Mesendoderm (in vitro differentiated cells): ENCODE results near the gene WDR47.

Experiments
- DNase-seq: peaks from one replicate; pipeline ENCODE4 v3.0.0; 2013
- H2AK5ac ChIP-seq: 2 replicates; pipeline ENCODE4 v1.6.1; 2013; ENCODE audit warnings: low read length, inconsistent platforms
- H2BK120ac ChIP-seq: 2 replicates; pipeline ENCODE4 v1.6.1; 2013; ENCODE audit warnings: low read depth, mild to moderate bottlenecking, low read length, moderate library complexity, mixed read lengths
- H2BK15ac ChIP-seq: replicated peaks from 2 replicates; pipeline ENCODE4 v1.6.1; 2013; ENCODE audit warnings: low read depth, mild to moderate bottlenecking, moderate library complexity
- H2BK5ac ChIP-seq: 2 replicates; pipeline ENCODE4 v1.6.1; 2013; ENCODE audit warnings: low read length, inconsistent platforms
- H3K18ac ChIP-seq: 2 replicates; pipeline ENCODE4 v1.6.1; 2013; ENCODE audit warnings: mild to moderate bottlenecking, low read length, mixed read lengths
- H3K23ac ChIP-seq: one replicate; pipeline ENCODE4 v1.6.1; 2013; ENCODE audit warnings: low read length
- H3K27ac ChIP-seq: 2 replicates; pipeline ENCODE4 v1.5.1; 2013; ENCODE audit warnings: low read depth, mild to moderate bottlenecking, inconsistent platforms, low read length, moderate library complexity
- H3K27me3 ChIP-seq: 2 replicates; pipeline ENCODE4 v1.6.1; 2013; ENCODE audit warnings: low read length, control low read depth, mild to moderate bottlenecking, inconsistent platforms; ENCODE audit not compliant: insufficient read depth, poor library complexity
- H3K36me3 ChIP-seq: 2 replicates; pipeline ENCODE4 v1.6.1; 2013; ENCODE audit warnings: low read length, inconsistent platforms; ENCODE audit not compliant: control insufficient read depth, insufficient read depth
- H3K4ac ChIP-seq: one replicate; pipeline ENCODE4 v1.6.1; 2013; ENCODE audit warnings: low read depth, mild to moderate bottlenecking, low read length, moderate library complexity
- H3K4me1 ChIP-seq: 2 replicates; pipeline ENCODE4 v1.6.1; 2013; ENCODE audit warnings: low read depth, low read length, inconsistent platforms; ENCODE audit not compliant: control insufficient read depth
- H3K4me2 ChIP-seq: 2 replicates; pipeline ENCODE4 v1.6.1; 2013; ENCODE audit warnings: low read length
- H3K4me3 ChIP-seq: 2 replicates; pipeline ENCODE4 v1.5.1; 2013; ENCODE audit warnings: mild to moderate bottlenecking, low read length
- H3K56ac ChIP-seq: one replicate; pipeline ENCODE4 v1.6.1; 2013; ENCODE audit warnings: low read length
- H3K79me1 ChIP-seq: 2 replicates; pipeline ENCODE4 v1.6.1; 2013; ENCODE audit warnings: low read length, inconsistent platforms
- H3K79me2 ChIP-seq: 2 replicates; pipeline ENCODE4 v1.6.1; 2013; ENCODE audit warnings: mild to moderate bottlenecking, low read length; ENCODE audit not compliant: control insufficient read depth, insufficient read depth
- H3K9ac ChIP-seq: 2 replicates; pipeline ENCODE4 v1.6.1; 2013; ENCODE audit warnings: low read length, inconsistent platforms
- H4K5ac ChIP-seq: one replicate; pipeline ENCODE4 v1.6.1; 2013; ENCODE audit warnings: low read length
- H4K8ac ChIP-seq: one replicate; pipeline ENCODE4 v1.6.1; 2013; ENCODE audit warnings: low read depth, mild to moderate bottlenecking, control low read depth, low read length, moderate library complexity
- WGBS: extraction: QIAGEN DNeasy Blood & Tissue Kit; methylation state at CpG from one replicate; pipeline ENCODE4 v1.1.7; 2013; ENCODE audit warnings: low lambda C conversion rate, missing lambda C conversion rate; ENCODE audit not compliant: insufficient coverage; ENCODE audit errors: extremely low coverage; 5-methylcytosine and 5-hydroxymethylcytosine counted together

WDR47 gene

DNA sequence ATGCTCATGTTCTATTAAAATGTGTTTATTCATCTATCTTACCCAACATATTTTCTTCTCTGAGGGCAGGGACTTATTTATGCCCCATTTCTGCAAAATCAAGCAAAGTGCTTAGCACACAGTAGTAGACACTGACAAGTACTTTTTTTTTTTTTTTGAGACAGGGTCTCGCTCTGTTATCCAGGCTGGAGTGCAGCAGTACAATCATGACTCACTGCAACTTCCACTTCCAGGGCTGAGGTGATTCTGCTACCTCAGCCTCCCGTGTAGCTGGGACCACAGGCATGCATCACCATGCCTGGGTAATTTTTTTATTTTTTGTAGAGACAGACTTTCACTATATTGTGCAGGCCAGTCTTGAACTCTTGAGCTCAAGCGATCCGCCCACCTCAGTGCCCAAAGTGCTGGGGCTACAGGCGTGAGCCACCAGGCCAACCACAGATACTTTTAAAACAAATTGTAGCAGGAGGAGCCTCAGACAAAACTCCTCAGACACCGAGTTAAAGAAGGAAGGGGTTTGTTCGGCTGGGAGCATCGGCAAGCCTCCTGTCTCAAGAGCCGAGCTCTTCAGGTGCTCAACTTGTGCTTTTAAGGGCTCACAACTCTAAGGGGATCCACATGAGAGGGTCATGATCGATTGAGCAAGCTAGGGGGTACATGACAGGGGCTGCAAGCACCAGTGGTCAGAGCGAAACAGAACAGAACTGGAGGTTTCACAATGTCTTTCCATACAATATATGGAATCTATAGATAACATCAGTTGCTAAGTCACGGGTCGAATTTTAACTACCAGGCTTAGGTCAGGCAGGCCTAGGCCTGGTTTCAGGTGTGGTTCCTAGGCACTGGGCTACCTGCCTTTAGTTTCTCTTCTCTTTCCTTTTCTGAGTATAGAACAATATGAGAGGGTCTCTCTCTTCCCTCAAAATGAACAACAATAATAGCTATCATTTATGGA, 42.9 kb upstream of the WDR47 start:
- no CpG with 5 or more reads among the region's 13 CpGs for WGBS
- H3K27ac ChIP-seq, result no peak overlapping the region
- H4K8ac ChIP-seq, result peak overlapping the region; percentile 28

DNA sequence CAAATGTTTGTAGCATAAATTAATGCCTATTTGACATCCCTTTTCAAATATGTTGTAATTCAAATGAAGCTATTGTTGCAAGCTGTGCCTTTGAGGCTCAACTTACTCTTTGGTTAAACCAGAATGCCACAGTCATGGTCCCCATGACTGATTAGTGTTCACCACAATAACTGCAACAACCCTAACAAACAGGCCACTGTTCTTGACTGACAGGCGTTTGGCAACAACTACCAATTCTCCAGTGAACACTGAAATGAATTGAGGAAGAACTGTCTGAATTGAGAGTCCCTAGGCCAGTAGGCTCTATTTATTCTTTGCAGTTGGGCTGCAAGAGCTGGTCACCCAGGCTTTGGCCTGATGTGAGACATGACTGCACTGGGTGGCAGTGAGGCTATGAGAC, 42.0 kb upstream of the WDR47 start:
- no peak overlapping the region for H3K27ac ChIP-seq
- H3K4me3 ChIP-seq, result no peak overlapping the region
- H2BK5ac ChIP-seq, result no peak overlapping the region
- no peak overlapping the region for H2BK120ac ChIP-seq
- no peak overlapping the region for H2AK5ac ChIP-seq
- H3K18ac ChIP-seq, result no peak overlapping the region
- no peak overlapping the region for H4K8ac ChIP-seq
- DNase-seq, result no peak
- no peak overlapping the region for H3K9ac ChIP-seq
- no peaks in the 10 kb centered on the region for H3K79me2 ChIP-seq
- no peaks in the 10 kb centered on the region for H3K36me3 ChIP-seq
- H2BK15ac ChIP-seq, result no peak overlapping the region
- no peak overlapping the region for H3K4ac ChIP-seq
- H4K5ac ChIP-seq, result no peak overlapping the region
- no peak overlapping the region for H3K4me2 ChIP-seq
- no CpG with 5 or more reads among the region's 1 CpG for WGBS
- no peaks in the 10 kb centered on the region for H3K27me3 ChIP-seq
- H3K4me1 ChIP-seq, result no peaks in the 10 kb centered on the region
- H3K56ac ChIP-seq, result no peak overlapping the region
- no peaks in the 10 kb centered on the region for H3K79me1 ChIP-seq
- H3K23ac ChIP-seq, result no peak overlapping the region

More for the DNA sequence above, 42.9 kb upstream of the WDR47 start:
- H3K56ac ChIP-seq, result no peak overlapping the region
- DNase-seq, result no peak
- no peaks in the 10 kb centered on the region for H3K79me1 ChIP-seq
- no peak overlapping the region for H3K18ac ChIP-seq
- no peaks in the 10 kb centered on the region for H3K27me3 ChIP-seq
- H3K4me3 ChIP-seq, result no peak overlapping the region
- no peak overlapping the region for H2AK5ac ChIP-seq
- no peak overlapping the region for H4K5ac ChIP-seq
- H3K9ac ChIP-seq, result no peak overlapping the region
- H2BK15ac ChIP-seq, result no peak overlapping the region
- no peaks in the 10 kb centered on the region for H3K36me3 ChIP-seq
- no peak overlapping the region for H2BK5ac ChIP-seq
- H3K23ac ChIP-seq, result no peak overlapping the region
- no peak overlapping the region for H3K4me2 ChIP-seq
- no peaks in the 10 kb centered on the region for H3K4me1 ChIP-seq
- H2BK120ac ChIP-seq, result no peak overlapping the region
- H3K79me2 ChIP-seq, result no peaks in the 10 kb centered on the region
- H3K4ac ChIP-seq, result no peak overlapping the region

DNA sequence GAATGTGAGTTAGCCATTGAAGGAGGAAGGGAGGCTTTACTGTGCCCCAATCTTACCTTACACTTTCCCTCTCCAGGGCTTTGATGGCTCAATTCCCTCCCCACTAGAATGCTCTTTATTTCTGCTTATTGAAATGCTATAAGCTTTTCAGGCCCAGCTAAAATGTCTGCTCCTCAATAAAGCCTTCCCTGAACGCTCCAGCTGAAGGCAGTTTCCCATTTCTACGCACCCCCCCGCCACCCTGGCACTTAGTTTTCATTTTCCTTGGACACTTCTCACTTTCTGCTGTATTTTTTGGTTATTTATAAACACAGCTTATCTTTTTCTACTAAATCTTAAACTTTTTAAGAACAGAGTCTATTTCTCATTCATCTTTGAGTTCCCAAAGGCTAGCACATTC, 41.6 kb upstream of the WDR47 start:
- no peak overlapping the region for H3K56ac ChIP-seq
- no peak overlapping the region for H3K18ac ChIP-seq
- DNase-seq, result no peak
- H3K27ac ChIP-seq, result no peak overlapping the region
- H3K9ac ChIP-seq, result no peak overlapping the region
- no peak overlapping the region for H3K4ac ChIP-seq
- no peaks in the 10 kb centered on the region for H3K79me2 ChIP-seq
- no peak overlapping the region for H4K8ac ChIP-seq
- H3K4me3 ChIP-seq, result no peak overlapping the region
- no peak overlapping the region for H2BK120ac ChIP-seq
- no peak overlapping the region for H3K4me2 ChIP-seq
- no peak overlapping the region for H4K5ac ChIP-seq
- no peak overlapping the region for H2BK5ac ChIP-seq
- no peaks in the 10 kb centered on the region for H3K36me3 ChIP-seq
- H2AK5ac ChIP-seq, result no peak overlapping the region
- H3K23ac ChIP-seq, result no peak overlapping the region
- no peaks in the 10 kb centered on the region for H3K4me1 ChIP-seq
- H2BK15ac ChIP-seq, result no peak overlapping the region
- H3K79me1 ChIP-seq, result no peaks in the 10 kb centered on the region
- H3K27me3 ChIP-seq, result no peaks in the 10 kb centered on the region
- no CpG with 5 or more reads among the region's 3 CpGs for WGBS

DNA sequence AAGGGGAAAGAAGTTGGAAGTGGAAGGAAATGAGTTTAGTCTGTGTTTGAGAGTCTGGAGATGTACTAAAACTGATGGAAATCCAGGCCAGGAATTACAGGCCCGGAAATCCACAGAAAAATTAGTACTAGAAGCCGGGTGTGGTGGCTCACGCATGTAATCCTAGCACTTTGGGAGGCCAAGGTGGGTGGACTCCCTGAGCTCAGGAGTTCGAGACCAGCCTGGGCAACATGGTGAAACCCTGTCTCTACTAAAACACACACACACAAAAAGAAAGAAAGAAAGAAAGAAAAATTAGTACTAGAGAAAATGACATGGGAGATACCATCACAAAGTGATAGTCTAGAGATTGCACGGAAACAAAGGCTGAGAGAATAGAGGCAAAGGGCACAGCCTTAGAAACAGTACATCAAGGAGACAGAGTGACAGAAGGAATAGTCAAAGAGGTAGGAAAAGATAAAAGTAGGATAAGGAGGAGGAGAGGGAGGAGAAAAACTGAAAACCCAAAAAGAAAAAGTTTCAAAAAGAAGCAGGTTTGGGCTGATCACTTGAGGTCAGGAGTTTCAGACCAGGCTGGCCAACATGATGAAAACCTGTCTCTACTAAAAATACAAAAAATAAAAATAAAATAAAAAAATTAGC, 38.7 kb upstream of the WDR47 start:
- Histone ChIP-seq H3K4ac (no peak overlapping the region), H2BK5ac (no peak overlapping the region), H3K79me2 (peaks cover 2% of the 10 kb centered on the region), H2AK5ac (no peak overlapping the region), H4K8ac (no peak overlapping the region), H3K56ac (no peak overlapping the region), H3K18ac (no peak overlapping the region), H3K9ac (no peak overlapping the region), H3K23ac (no peak overlapping the region), H4K5ac (no peak overlapping the region), H2BK120ac (no peak overlapping the region), H3K27me3 (no peaks in the 10 kb centered on the region), H3K4me2 (no peak overlapping the region), H3K4me1 (no peaks in the 10 kb centered on the region), H3K27ac (no peak overlapping the region), H3K36me3 (no peaks in the 10 kb centered on the region), H3K79me1 (no peaks in the 10 kb centered on the region), H2BK15ac (no peak overlapping the region), H3K4me3 (no peak overlapping the region)
- DNase-seq, result no peak
- WGBS, result no CpG with 5 or more reads among the region's 5 CpGs

DNA sequence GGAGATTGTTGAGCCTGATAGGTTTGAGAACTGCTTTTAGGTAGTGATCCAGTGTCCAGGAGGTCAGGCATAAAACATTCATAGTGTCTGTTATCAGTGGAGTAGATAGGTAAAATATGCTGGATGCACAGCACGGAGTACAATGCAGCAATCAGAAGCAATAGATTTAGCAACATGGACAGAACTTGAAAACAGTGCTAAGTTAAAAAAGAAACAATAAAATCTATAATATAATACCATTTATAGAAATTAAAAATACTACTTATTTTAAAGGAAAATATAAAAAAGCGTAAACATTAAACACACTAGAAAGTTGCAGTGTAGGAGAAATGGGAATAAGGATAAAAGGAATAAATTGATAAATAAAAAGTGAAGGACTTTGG, 37.3 kb upstream of the WDR47 start:
- H3K79me2 ChIP-seq, result peaks cover 6% of the 10 kb centered on the region
- H3K4me2 ChIP-seq, result no peak overlapping the region
- WGBS, result 100% methylated on average over 1 of the region's 2 CpGs
- H2BK120ac ChIP-seq, result no peak overlapping the region
- no peak for DNase-seq
- no peaks in the 10 kb centered on the region for H3K36me3 ChIP-seq
- H2BK5ac ChIP-seq, result no peak overlapping the region
- no peak overlapping the region for H3K27ac ChIP-seq
- no peak overlapping the region for H3K56ac ChIP-seq
- H2AK5ac ChIP-seq, result no peak overlapping the region
- H3K4me3 ChIP-seq, result no peak overlapping the region
- no peak overlapping the region for H3K4ac ChIP-seq
- no peak overlapping the region for H2BK15ac ChIP-seq
- no peak overlapping the region for H3K9ac ChIP-seq
- no peaks in the 10 kb centered on the region for H3K27me3 ChIP-seq
- H3K79me1 ChIP-seq, result peaks cover 1% of the 10 kb centered on the region
- no peak overlapping the region for H4K5ac ChIP-seq
- no peak overlapping the region for H3K23ac ChIP-seq
- no peak overlapping the region for H4K8ac ChIP-seq
- no peak overlapping the region for H3K18ac ChIP-seq
- H3K4me1 ChIP-seq, result no peaks in the 10 kb centered on the region
